Cerebellar nuclear complex (tissue), 1 donor: ENCODE results near the gene TEX2.
"Not testable (repeated sequence)": the region's sequence is repeated elsewhere in the genome, so short reads cannot be mapped to it uniquely, and the experiment has no call there.

ENCODE experiments used
- DNase-seq, 2 experiments: peaks; one replicate each; lab custom pipeline; 2025; lab: John Stamatoyannopoulos, UW

Gene TEX2

GRCh38 chr17:64213995-64214811 lies 48.9 kb downstream of the TEX2 start:
- no peak for DNase-seq

GRCh38 chr17:64212122-64212521 lies 50.9 kb downstream of the TEX2 start:
- no peak for DNase-seq

GRCh38 chr17:64209983-64210382 lies 53.1 kb downstream of the TEX2 start:
- no peak for DNase-seq

- DNase-seq: no peak
These were observed 53.6 kb downstream of the TEX2 start for GRCh38 chr17:64209356-64209941.

GRCh38 chr17:64208656-64209055 lies 54.4 kb downstream of the TEX2 start:
- DNase-seq: not testable (repeated sequence)

GRCh38 chr17:64205804-64206203 lies 57.3 kb downstream of the TEX2 start:
- no peak for DNase-seq

- DNase-seq: no peak
These were observed 59.4 kb downstream of the TEX2 start for GRCh38 chr17:64203630-64204029.

GRCh38 chr17:64202683-64203344 lies 60.2 kb downstream of the TEX2 start:
- no peak for DNase-seq

- no peak for DNase-seq
These were observed 62.7 kb downstream of the TEX2 start for GRCh38 chr17:64200080-64201032.

- DNase-seq: no peak
These were observed 64.5 kb downstream of the TEX2 start for GRCh38 chr17:64198331-64199090.

- no peak for DNase-seq
These were observed 66.5 kb downstream of the TEX2 start for GRCh38 chr17:64196601-64197000.

GRCh38 chr17:64193561-64193960 lies 69.5 kb downstream of the TEX2 start:
- no peak for DNase-seq

- DNase-seq: no peak
These were observed 70.5 kb downstream of the TEX2 start for GRCh38 chr17:64192589-64192988.

- no peak for DNase-seq
These were observed 72.6 kb downstream of the TEX2 start for GRCh38 chr17:64190472-64190871.

- DNase-seq: no peak
These were observed 75.0 kb downstream of the TEX2 start for GRCh38 chr17:64188088-64188487.

GRCh38 chr17:64187093-64187895 lies 75.8 kb downstream of the TEX2 start:
- DNase-seq: no peak

GRCh38 chr17:64186171-64187092 lies 76.6 kb downstream of the TEX2 start:
- no peak for DNase-seq

- not testable (repeated sequence) for DNase-seq
These were observed 77.5 kb downstream of the TEX2 start for GRCh38 chr17:64185557-64185956.

- DNase-seq: no peak
These were observed 78.0 kb downstream of the TEX2 start for GRCh38 chr17:64185101-64185500.
